GM23338 (cell line): ENCODE results near the gene RYR1. TPM values are rescaled to one million over a fixed set of nuclear protein-coding genes. Genes with fewer than 3 reads are reported as not detected.

Experiments used
- ATAC-seq: fragments of 200-7000 bp; cut with Tn5 transposase; 3 replicates; pipeline ENCODE4 v1.9.1; 2020
- DNase-seq: peaks from one replicate; pipeline ENCODE4 v3.0.0-alpha.2; 2015; ENCODE audit warnings: low spot score
- H2AFZ ChIP-seq: fragments of 200-600 bp; sonication (generic); 2 replicates; pipeline ENCODE4 v1.8.0; 2016; ENCODE audit warnings: antibody characterized with exemption, mild to moderate bottlenecking, moderate library complexity
- H3F3A ChIP-seq: fragments of 200-600 bp; sonication (generic); replicated peaks from 2 replicates; pipeline ENCODE4 v1.8.0; 2017; ENCODE audit warnings: antibody characterized with exemption, mixed run types, low read depth
- H3K27ac ChIP-seq: fragments of 200-600 bp; sonication (generic); 2 replicates; pipeline ENCODE4 v1.6.1; 2016; ENCODE audit warnings: low read depth
- H3K27me3 ChIP-seq: fragments of 200-600 bp; sonication (generic); 2 replicates; pipeline ENCODE4 v1.8.0; 2016; ENCODE audit warnings: mild to moderate bottlenecking, mixed run types, moderate library complexity; ENCODE audit not compliant: insufficient read depth
- H3K36me3 ChIP-seq: fragments of 200-600 bp; sonication (generic); 2 replicates; pipeline ENCODE4 v1.8.0; 2016; ENCODE audit warnings: mild to moderate bottlenecking; ENCODE audit not compliant: insufficient read depth
- H3K4me1 ChIP-seq: fragments of 200-600 bp; sonication (generic); 2 replicates; pipeline ENCODE4 v1.8.0; 2016; ENCODE audit warnings: mild to moderate bottlenecking, moderate library complexity; ENCODE audit not compliant: insufficient read depth
- H3K4me2 ChIP-seq: fragments of 200-600 bp; sonication (generic); 2 replicates; pipeline ENCODE4 v1.7.1; 2017; ENCODE audit warnings: mixed run types
- H3K4me3 ChIP-seq: fragments of 200-600 bp; sonication (generic); 2 replicates; pipeline ENCODE4 v1.6.1; 2016; ENCODE audit warnings: mixed run types
- H3K79me2 ChIP-seq: fragments of 200-600 bp; sonication (generic); replicated peaks from 2 replicates; pipeline ENCODE4 v1.8.0; 2017; ENCODE audit warnings: mild to moderate bottlenecking; ENCODE audit not compliant: insufficient read depth
- H3K9me2 ChIP-seq: fragments of 200-600 bp; sonication (generic); 2 replicates; pipeline ENCODE4 v1.8.0; 2017; ENCODE audit not compliant: insufficient read depth
- H4K20me1 ChIP-seq: fragments of 200-600 bp; sonication (generic); replicated peaks from 2 replicates; pipeline ENCODE4 v1.8.0; 2017; ENCODE audit warnings: mild to moderate bottlenecking; ENCODE audit not compliant: insufficient read depth
- H3K27ac Mint-ChIP-seq: 2 replicates; pipeline ENCODE4 v1.8.0; 2020; ENCODE audit warnings: inconsistent platforms, mild to moderate bottlenecking, moderate library complexity, mixed read lengths
- H3K27me3 Mint-ChIP-seq: 3 replicates; pipeline ENCODE4 v1.8.0; 2022; ENCODE audit warnings: low read depth, mild to moderate bottlenecking, moderate library complexity, mixed read lengths, inconsistent platforms; ENCODE audit not compliant: insufficient read depth, poor library complexity
- H3K36me3 Mint-ChIP-seq: 3 replicates; pipeline ENCODE4 v1.8.0; 2021; ENCODE audit warnings: low read depth, mild to moderate bottlenecking, inconsistent platforms, moderate library complexity, mixed read lengths
- H3K4me1 Mint-ChIP-seq: 3 replicates; pipeline ENCODE4 v1.8.0; 2020; ENCODE audit warnings: mild to moderate bottlenecking, inconsistent platforms, mixed read lengths
- H3K4me3 Mint-ChIP-seq: 3 replicates; pipeline ENCODE4 v1.8.0; 2021; ENCODE audit warnings: moderate library complexity, mild to moderate bottlenecking, inconsistent platforms, mixed read lengths
- H3K9me3 Mint-ChIP-seq: 3 replicates; pipeline ENCODE4 v1.8.0; 2020; ENCODE audit warnings: moderate library complexity, mild to moderate bottlenecking, inconsistent platforms, mixed read lengths
- CREB1 ChIP-seq: fragments of 250-450 bp; sonication (Bioruptor Pico); IDR thresholded peaks from 2 replicates; pipeline ENCODE4 v1.5.0; 2020; ENCODE audit warnings: low read depth, mild to moderate bottlenecking, moderate library complexity
- CTCF ChIP-seq, 2 experiments: fragments of 200-600 bp in 1 of 2; sonication (generic) in 1 of 2; conservative IDR thresholded peaks; 2 replicates each; pipeline versions ENCODE4 v1.5.1 to v1.6.1; 2016 to 2017; ENCODE audit warnings: antibody characterized with exemption in 2 of 2, low read depth in 2 of 2, mild to moderate bottlenecking in 2 of 2, moderate library complexity in 1 of 2
- ETS1 ChIP-seq: IDR thresholded peaks from 2 replicates; pipeline ENCODE4 v1.6.1; 2016; ENCODE audit warnings: antibody characterized with exemption
- EZH2 ChIP-seq: fragments of 200-600 bp; sonication (generic); IDR thresholded peaks from one replicate; pipeline ENCODE4 v1.8.0; 2017; ENCODE audit warnings: antibody characterized with exemption, mild to moderate bottlenecking, low read depth; ENCODE audit not compliant: unreplicated experiment
- EZH2phosphoT487 ChIP-seq: fragments of 200-600 bp; sonication (generic); IDR thresholded peaks from one replicate; pipeline ENCODE4 v1.8.1; 2018; ENCODE audit warnings: antibody characterized with exemption; ENCODE audit not compliant: unreplicated experiment
- NANOG ChIP-seq: IDR thresholded peaks from 2 replicates; pipeline ENCODE4 v1.6.1; 2016; ENCODE audit warnings: antibody characterized with exemption, borderline replicate concordance
- POLR2AphosphoS5 ChIP-seq: IDR thresholded peaks from 2 replicates; pipeline ENCODE4 v1.6.1; 2016; ENCODE audit warnings: antibody characterized with exemption, low read depth
- REST ChIP-seq: IDR thresholded peaks from one replicate; pipeline ENCODE4 v1.6.1; 2018; ENCODE audit warnings: antibody characterized with exemption; ENCODE audit not compliant: unreplicated experiment
- STAT1 ChIP-seq: IDR thresholded peaks from one replicate; pipeline ENCODE4 v1.6.1; 2016; ENCODE audit warnings: antibody characterized with exemption; ENCODE audit not compliant: unreplicated experiment
- ZNF114 ChIP-seq: fragments of 250-450 bp; sonication (Bioruptor Pico); IDR thresholded peaks from 2 replicates; pipeline ENCODE4 v1.5.0; 2020; ENCODE audit warnings: mild to moderate bottlenecking, moderate library complexity
- ZNF331 ChIP-seq: fragments of 250-450 bp; sonication (Bioruptor Pico); IDR thresholded peaks from 2 replicates; pipeline ENCODE4 v1.5.0; 2020; ENCODE audit warnings: low read depth, mild to moderate bottlenecking, moderate library complexity
- ZNF462 ChIP-seq: fragments of 250-450 bp; sonication (Bioruptor Pico); IDR thresholded peaks from 2 replicates; pipeline ENCODE4 v1.5.0; 2020; ENCODE audit warnings: mild to moderate bottlenecking, moderate library complexity
- polyA plus RNA-seq: library from polyadenylated mRNA; unstranded; fragments of >200 nt; fragmentation: Nextera tagmentation; extraction: Ambion mirVana; gene quantifications from 2 replicates; pipeline ENCODE4 v1.2.1, GENCODE V29; 2016
- total RNA-seq: library from RNA; depleted of rRNA; stranded (reverse); fragments of >200 nt; shearing (Covaris generic); gene quantifications from 2 replicates; pipeline ENCODE4 v1.2.3, GENCODE V29; 2014

RYR1 gene
- total and polyA plus RNA-seq, 2 experiments from 2014 or later = 4.0 to 26.7 TPM

- TF ChIP-seq ZNF462 (CRISPR knock-in tag) (no peak), ZNF331 (no peak), STAT1 (no peak), CREB1 (CRISPR knock-in tag) (no peak), ZNF114 (CRISPR knock-in tag) (no peak), EZH2phosphoT487 (no peak), EZH2 (no peak)
Observed at GRCh38 chr19:38583219-38583984, 149.9 kb downstream of the RYR1 start (continued).

- ATAC-seq (no peak), DNase-seq (no peak)
- Mint-ChIP-seq H3K4me1 (no peaks in the 10 kb centered on the region), H3K27me3 (peaks cover 14% of the 10 kb centered on the region), H3K27ac (no peak overlapping the region), H3K9me3 (no peaks in the 10 kb centered on the region), H3K4me3 (no peak overlapping the region), H3K36me3 (peaks cover 32% of the 10 kb centered on the region)
- no peaks in the 10 kb centered on the region for H3K4me1 ChIP-seq
- H3K9me2 ChIP-seq = no peaks in the 10 kb centered on the region
- H3F3A ChIP-seq = no peaks in the 10 kb centered on the region
- no peaks in the 10 kb centered on the region for H3K79me2 ChIP-seq
- no peak overlapping the region for H3K4me2 ChIP-seq
- no peak overlapping the region for H3K27ac ChIP-seq
- H2AFZ ChIP-seq = no peak overlapping the region
- no peaks in the 10 kb centered on the region for H4K20me1 ChIP-seq
- no peaks in the 10 kb centered on the region for H3K27me3 ChIP-seq
- H3K36me3 ChIP-seq = peaks cover 5% of the 10 kb centered on the region; the same call in 1 of the 2 replicates
- no peak overlapping the region for H3K4me3 ChIP-seq
- TF ChIP-seq EZH2 = no peak
- no peak for TF ChIP-seq CTCF (conservative IDR thresholded peaks at IDR 0.05; ENCODE audit: low read depth in 2 of 2)
- TF ChIP-seq NANOG = no peak
- TF ChIP-seq REST = no peak
- no peak for TF ChIP-seq EZH2phosphoT487
- TF ChIP-seq ETS1 = no peak
- TF ChIP-seq ZNF114 (CRISPR knock-in tag) = no peak
- TF ChIP-seq POLR2AphosphoS5 = no peak
- TF ChIP-seq STAT1 = no peak
Observed at GRCh38 chr19:38583985-38584305, 150.5 kb downstream of the RYR1 start.
